Glutamatergic neuron (in vitro differentiated cells): ENCODE measurements around the gene PSMG2. TPM values are rescaled to one million over a fixed set of nuclear protein-coding genes. Genes with fewer than 3 reads are reported as not detected.
A peak's percentile ranks its signal among the peaks of the same experiment; 100 is the strongest.

Experiments used
- DNase-seq: peaks from one replicate; pipeline ENCODE4 v3.0.0; 2022
- H3K27ac Mint-ChIP-seq: one replicate; pipeline ENCODE4 v1.8.0; 2020; ENCODE audit warnings: mild to moderate bottlenecking, mixed read lengths, inconsistent platforms; ENCODE audit not compliant: unreplicated experiment
- H3K27me3 Mint-ChIP-seq: one replicate; pipeline ENCODE4 v1.8.0; 2020; ENCODE audit warnings: mild to moderate bottlenecking, moderate library complexity, mixed read lengths, inconsistent platforms; ENCODE audit not compliant: unreplicated experiment
- H3K36me3 Mint-ChIP-seq: one replicate; pipeline ENCODE4 v1.8.0; 2020; ENCODE audit warnings: mild to moderate bottlenecking, mixed read lengths, inconsistent platforms; ENCODE audit not compliant: unreplicated experiment
- H3K4me1 Mint-ChIP-seq: one replicate; pipeline ENCODE4 v1.8.0; 2020; ENCODE audit warnings: mild to moderate bottlenecking, low read depth, mixed read lengths, inconsistent platforms; ENCODE audit not compliant: unreplicated experiment
- H3K4me3 Mint-ChIP-seq: one replicate; pipeline ENCODE4 v1.8.0; 2020; ENCODE audit warnings: mild to moderate bottlenecking, mixed read lengths, inconsistent platforms; ENCODE audit not compliant: unreplicated experiment
- H3K9me3 Mint-ChIP-seq: one replicate; pipeline ENCODE4 v1.8.0; 2020; ENCODE audit warnings: mild to moderate bottlenecking, moderate library complexity, mixed read lengths, inconsistent platforms; ENCODE audit not compliant: unreplicated experiment
- CTCF ChIP-seq: fragments of 200-600 bp; sonication (generic); IDR thresholded peaks from one replicate; pipeline ENCODE4 v1.5.0; 2021; ENCODE audit not compliant: partially characterized antibody, unreplicated experiment
- total RNA-seq: library from RNA; stranded (reverse); fragmentation: NEBNext Ultra II Directional; extraction: Animal tissue kit (Norgen Biotek cat#: 25700); gene quantifications from one replicate; pipeline ENCODE4 v1.2.1, GENCODE V29; 2021; ENCODE audit not compliant: unreplicated experiment

Gene PSMG2
- total RNA-seq, 1 donor from 2014 or later: 48.7 TPM

- no peak for DNase-seq
- Mint-ChIP-seq H3K9me3 (no peaks in the 10 kb centered on the region), H3K4me1 (no peaks in the 10 kb centered on the region), H3K27ac (no peak overlapping the region), H3K36me3 (no peaks in the 10 kb centered on the region), H3K27me3 (no peaks in the 10 kb centered on the region), H3K4me3 (no peak overlapping the region)
- TF ChIP-seq CTCF: no peak
Observed at GRCh38 chr18:12721495-12722275, 18.8 kb downstream of the PSMG2 start.

- Mint-ChIP-seq H3K36me3 (no peaks in the 10 kb centered on the region), H3K27ac (no peak overlapping the region), H3K27me3 (no peaks in the 10 kb centered on the region)
Observed at GRCh38 chr18:12722731-12723130, 19.9 kb downstream of the PSMG2 start.

GRCh38 chr18:12726331-12726730, 23.5 kb downstream of the PSMG2 start:
- no peak for TF ChIP-seq CTCF
- Mint-ChIP-seq H3K36me3 (peaks cover 8% of the 10 kb centered on the region), H3K27ac (no peak overlapping the region), H3K27me3 (peaks cover 2% of the 10 kb centered on the region), H3K4me3 (no peak overlapping the region), H3K9me3 (peaks cover 2% of the 10 kb centered on the region), H3K4me1 (no peaks in the 10 kb centered on the region)
- DNase-seq: no peak

More at GRCh38 chr18:12722731-12723130, 19.9 kb downstream of the PSMG2 start:
- Mint-ChIP-seq H3K4me1 (no peaks in the 10 kb centered on the region), H3K9me3 (no peaks in the 10 kb centered on the region), H3K4me3 (no peak overlapping the region)
- TF ChIP-seq CTCF: no peak
- no peak for DNase-seq

GRCh38 chr18:12726774-12727550, 24.1 kb downstream of the PSMG2 start:
- no peak overlapping the region for H3K27ac Mint-ChIP-seq
- H3K36me3 Mint-ChIP-seq: peaks cover 8% of the 10 kb centered on the region
- no peaks in the 10 kb centered on the region for H3K4me1 Mint-ChIP-seq
- H3K4me3 Mint-ChIP-seq: no peak overlapping the region
- DNase-seq: peak; percentile 60
- peaks cover 2% of the 10 kb centered on the region for H3K9me3 Mint-ChIP-seq
- TF ChIP-seq CTCF: peak; percentile 93
- peaks cover 2% of the 10 kb centered on the region for H3K27me3 Mint-ChIP-seq
